ENCODE results near the gene TBC1D22A.
"Not testable (repeated sequence)": the region's sequence is repeated elsewhere in the genome, so short reads cannot be mapped to it uniquely, and the experiment has no call there.

The TBC1D22A gene

DNA sequence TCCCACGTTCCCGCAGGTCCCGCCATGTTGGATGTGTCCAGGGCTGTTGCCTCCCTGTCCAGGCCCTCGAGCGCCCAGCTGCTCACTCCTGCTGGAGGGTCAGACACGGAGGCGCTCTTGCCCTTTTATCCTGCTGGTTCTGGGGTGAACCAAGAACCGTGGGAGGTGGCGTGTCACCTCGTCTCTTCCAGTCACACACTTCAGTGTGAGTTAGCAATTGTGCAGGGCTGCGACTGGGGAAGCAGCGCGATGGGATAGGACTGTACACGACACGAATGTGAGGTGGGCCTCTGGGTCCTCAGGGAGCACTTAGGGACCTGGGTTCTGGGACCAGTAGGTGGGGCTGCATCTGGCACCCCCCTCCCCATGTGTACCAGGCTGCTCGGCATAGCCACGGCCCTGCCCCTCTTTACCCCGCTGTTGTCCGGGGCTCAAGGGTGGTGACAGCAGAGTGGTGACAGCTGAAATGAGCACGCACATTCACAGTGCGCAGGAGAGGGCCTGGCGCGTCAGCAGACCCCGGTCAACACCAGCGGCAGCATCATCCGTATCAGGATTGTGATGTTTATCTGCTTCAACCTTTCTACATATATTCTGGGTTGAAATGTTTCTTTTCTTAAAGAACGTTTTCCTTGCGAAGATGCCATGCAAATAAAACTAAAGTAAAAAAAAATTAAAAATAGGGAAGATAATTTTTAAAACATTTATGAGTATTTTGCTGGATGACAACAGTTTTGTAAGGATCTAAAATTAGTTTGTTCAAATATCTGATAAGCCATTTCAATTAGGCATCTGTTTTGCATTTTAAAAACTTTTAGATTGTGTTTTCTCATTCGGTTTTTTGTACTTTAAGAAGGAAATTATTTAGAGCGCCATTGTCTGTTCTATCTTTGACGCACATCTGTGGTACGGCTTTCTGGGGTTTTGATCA, 210.7 kb downstream of the TBC1D22A start:
- DNase-seq (ENCODE audit: low read depth): no peak

DNA sequence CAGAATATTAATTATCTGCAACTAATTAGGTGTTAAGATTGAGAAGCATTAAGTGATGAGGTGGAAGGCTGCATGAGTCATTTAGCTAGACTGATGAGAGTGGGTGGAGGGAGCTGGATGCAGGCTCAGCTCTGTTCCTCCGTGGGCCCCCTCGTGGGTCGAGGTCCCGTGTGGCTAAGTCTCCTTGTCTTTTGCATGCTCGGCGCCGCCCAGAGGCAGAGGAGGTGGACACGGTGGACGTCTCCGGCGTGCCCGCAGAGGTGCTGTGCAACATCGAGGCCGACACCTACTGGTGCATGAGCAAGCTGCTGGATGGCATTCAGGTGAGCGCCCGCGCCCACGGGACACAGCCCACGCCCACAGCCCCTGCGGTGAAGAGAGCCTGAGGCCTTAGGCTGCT, 211.6 kb downstream of the TBC1D22A start:
- no peak for DNase-seq (ENCODE audit: low read depth)

DNA sequence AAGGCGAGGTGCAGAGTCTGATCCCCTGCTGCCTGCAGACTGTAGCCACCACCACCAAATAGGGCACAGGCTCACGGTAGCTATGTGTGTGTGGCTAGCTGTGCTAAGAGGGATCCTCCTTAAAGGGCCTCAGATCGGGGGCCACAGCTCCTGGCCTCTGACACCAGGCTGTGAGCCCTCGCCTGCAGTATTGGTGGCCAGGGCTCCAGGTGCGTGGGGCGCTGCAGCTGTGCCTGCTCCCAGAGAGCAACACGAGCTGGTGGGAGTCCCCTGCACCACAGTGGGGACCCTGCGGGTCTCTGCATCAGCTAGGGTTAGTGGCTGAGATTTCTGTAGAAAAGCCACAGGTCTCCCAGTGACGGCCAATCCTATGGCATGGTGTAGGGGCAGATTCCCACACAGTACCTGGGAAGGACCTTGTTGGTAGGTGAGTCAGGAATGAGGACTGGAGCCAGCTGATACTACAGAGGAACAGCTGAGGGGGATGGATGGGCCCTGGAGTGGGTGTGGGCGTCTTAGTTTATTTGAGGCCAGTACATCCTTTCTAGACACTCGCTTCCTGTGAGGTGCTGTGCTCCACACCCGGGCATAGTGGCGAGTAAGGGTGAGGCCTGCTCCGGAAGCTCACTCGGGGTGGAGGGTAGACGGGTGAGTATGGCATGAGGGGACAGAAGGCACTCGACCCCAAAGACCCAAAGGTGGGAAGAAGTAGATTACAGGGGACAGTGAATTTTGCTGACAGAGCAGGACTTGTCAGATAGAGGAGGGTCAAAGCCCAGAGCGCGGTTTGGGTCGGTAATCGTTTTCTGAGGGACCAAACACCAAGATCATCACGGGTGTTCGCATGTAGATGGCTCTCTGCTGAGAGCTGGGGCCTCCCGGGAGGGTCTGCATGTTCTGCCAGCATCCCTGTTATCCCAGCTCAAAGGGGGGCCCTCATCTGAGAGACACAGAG, 212.5 kb downstream of the TBC1D22A start:
- DNase-seq (ENCODE audit: low read depth): no peak

DNA sequence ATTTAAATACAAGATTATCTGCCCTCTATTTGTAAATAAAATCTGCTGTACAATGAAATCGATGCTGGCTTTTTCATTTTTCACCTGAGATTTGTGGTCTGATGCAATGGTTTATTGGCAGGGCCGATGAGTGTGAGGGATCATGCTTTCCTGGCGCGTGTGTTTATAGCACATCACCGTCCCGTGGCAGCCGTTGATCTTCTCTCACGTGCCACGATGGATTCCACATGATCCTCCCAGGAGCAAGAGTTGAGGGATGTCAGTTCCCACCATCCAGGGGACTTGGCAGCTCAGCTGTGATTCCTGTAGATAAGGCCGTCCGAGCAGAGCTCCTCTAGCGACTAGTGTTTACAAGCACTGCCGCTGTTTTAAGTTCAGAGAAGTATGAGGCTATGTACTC, 213.7 kb downstream of the TBC1D22A start:
- no peak for DNase-seq (ENCODE audit: low read depth)

DNA sequence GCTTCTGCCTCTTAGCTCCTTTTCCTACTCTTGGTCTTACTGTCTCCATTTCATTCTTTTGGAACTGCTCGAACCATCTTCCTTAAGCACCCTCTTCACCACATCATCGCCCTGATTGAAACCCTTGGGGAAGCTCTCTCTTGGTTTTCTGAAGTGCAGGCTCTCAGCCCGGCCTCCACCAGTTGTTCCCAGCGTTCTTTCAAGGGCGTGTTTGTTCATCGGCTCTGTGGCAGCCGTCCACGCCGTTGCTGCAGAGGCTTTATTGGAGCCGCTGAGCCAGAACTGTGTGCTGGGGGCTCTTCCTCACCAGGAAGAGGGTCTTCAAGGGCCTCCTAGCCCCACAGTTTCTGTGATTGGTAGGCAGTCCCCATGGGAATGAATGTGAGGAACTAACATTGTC, 214.1 kb downstream of the TBC1D22A start:
- no peak for DNase-seq (ENCODE audit: low read depth)

DNA sequence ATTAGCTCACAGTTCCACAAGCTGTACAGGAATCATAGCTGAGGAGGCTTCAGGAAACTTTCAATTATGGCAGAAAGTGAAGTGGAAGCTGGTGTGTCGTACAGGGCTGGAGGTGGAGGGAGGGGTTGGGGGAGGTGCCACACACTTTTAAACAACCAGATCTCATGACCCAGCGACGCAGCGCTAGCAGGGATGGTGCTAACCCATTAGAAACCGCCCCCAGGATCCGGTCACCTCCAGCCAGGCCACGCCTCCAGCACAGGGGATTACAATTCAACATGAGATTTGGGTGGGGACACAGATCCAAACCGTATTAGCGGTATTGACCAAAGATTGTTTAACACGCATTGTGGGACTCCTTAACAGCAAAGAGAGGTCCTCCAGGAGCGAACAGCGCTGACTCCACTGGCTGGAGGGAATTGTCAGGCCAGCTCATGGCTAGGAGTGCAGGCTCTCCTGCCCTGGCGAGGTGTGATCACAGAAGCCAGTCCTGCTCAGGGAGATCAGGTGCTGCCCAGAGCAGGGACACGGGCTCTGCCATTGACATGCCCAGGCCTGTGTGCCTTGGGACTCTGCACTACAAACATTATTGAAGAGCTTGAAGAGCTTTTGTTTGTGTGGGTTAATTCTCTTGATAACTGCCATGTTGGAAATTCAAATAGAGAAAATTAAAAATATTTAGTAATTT, 215.3 kb downstream of the TBC1D22A start:
- DNase-seq (ENCODE audit: low read depth): no peak

DNA sequence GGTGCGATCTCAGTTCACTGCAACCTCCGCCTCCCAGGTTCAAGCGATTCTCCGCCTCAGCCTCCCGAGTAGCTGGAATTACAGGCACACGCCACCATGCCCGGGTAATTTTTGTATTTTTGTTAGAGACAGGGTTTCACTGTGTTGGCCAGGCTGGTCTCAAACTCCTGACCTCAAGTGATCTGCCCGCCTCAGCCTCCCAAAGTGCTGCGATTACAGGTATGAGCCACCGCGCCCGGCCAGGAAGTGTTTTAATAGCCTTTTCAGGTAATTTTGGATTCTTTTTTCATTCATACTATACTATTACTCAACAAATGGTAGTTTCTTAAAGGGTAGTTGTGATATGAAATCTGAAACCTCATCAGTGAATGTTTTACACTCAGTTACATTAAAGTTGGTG, 216.2 kb downstream of the TBC1D22A start:
- DNase-seq (ENCODE audit: low read depth): not testable (repeated sequence)

DNA sequence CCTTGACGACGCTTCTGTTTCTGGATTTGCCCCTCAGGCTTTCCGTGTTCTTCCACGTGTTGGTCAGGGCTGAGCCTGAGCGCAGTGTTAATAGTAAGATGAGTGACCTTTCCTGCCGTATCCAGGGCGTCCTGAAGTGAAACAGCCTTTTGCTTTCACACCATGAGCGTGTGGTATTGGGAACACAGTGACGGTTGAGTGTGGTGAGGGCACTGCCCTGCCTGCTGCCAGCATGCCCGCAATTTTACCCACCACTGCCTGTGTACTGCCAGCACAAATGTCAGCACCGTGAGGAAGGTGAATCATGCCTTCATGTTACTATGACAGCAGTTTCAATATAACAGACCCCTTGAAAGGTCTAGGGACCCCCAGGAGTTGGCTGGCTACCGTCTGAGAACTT, 217.1 kb downstream of the TBC1D22A start:
- DNase-seq (ENCODE audit: low read depth): no peak

DNA sequence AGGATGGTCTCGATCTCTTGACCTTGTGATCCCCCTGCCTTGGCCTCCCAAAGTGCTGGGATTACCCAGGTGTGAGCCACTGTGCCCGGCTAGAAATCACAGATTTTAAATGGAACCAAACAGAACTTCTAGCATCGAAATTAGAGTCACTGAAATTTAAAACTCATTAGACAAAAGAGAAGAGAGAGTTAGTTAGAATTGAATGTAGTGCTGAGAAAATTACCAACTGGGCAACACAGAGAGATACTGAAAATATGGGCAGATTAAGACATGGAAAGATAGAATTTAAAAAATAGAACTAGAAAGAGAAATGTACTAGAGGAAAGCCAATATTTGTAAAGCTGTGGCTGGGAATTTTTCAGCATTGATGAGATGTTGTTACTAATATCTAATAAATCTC, 217.9 kb downstream of the TBC1D22A start:
- no peak for DNase-seq (ENCODE audit: low read depth)

DNA sequence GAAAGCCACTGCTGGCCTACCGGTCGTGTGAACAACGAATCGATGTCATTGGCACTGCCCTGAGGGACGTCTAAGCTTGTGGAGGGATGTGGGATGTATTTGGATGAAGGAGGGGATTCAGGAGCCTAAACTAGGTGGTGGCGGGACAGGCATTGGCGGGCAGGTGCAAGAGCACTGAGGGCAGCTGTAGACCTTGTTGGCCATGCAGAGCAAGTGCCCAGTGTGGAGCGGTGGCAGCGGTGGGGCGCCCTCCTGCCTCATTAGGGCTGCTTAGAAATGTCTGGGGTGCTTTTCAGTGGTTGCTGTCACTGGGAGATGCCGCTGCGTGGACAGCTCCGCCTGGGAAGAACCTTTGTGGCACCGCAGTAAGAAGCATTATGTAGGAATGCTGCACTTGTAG, 220.2 kb downstream of the TBC1D22A start:
- no peak for DNase-seq (ENCODE audit: low read depth)

DNA sequence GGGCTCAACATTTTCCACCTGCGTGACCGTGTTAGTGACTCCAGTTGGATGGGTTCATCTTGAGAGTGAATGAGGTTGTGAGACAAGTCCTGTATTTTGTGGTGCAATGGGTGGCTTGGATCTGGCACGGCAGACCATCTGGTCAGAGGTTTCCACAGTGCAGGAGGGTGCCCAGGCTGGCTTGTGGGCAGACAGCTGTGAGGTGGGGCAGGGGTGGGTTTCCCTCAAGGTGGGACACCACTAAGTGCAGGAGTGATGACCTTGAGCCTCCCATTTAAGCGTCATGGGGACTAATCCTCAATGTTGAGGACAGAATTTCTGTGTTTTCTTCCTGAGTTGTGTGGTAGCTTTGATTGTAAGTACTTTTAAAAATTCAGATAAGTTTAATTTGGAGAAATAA, 220.6 kb downstream of the TBC1D22A start:
- no peak for DNase-seq (ENCODE audit: low read depth)

DNA sequence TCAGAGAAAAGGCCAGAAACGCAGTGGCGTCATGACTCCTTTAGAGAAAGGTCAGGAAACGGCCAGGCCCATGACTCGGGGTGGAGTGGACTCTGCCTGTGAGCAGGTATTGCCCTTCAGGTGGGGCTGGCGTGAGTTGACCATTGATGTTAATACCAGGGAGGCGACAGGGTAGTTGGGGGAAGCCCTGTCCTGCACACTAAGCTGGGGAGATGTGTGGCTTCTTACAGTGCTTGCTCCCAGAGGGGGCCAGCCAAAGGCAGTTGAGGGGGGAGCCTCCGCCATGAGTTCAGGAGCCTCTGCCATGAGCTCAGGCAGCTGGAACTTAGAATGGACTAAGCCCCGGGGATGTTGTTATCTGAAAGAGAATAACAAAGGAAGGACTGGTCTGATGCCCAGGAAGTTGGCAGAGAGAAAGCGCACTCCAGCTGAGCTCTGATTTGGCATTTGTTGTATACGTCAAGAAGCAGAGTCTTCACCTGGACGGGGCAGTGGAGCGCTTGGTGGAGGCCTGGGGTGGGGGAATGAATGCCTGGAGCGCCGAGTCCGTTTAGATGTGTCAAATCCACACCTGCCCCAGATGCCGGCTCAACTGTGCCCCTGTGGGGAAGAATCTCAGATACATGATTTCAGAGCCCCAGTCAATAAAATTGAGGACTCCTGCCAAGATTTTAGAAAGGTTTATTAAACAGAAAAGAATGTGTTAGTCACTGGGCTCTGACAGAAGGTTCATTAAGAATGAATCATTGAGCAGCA, 222.5 kb downstream of the TBC1D22A start:
- DNase-seq (ENCODE audit: low read depth): peak; percentile 21

DNA sequence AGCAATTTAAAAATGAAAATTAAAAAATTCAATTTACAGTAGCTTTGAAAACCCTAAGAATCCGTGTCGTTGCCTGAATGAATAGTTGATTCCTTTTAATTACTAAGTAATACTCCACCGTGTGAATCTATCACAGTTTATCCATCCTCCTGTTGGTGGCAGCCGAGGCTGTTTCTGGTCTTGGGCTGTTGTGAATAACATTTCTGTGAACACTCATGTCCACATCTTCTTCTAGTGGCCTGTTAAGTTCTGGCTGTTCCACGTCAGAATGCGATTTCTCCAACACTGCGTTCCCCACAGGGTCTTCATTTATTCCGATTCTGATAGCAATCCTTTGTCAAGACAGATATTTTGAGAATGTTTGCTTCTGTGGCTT, 223.0 kb downstream of the TBC1D22A start:
- no peak for DNase-seq (ENCODE audit: low read depth)

DNA sequence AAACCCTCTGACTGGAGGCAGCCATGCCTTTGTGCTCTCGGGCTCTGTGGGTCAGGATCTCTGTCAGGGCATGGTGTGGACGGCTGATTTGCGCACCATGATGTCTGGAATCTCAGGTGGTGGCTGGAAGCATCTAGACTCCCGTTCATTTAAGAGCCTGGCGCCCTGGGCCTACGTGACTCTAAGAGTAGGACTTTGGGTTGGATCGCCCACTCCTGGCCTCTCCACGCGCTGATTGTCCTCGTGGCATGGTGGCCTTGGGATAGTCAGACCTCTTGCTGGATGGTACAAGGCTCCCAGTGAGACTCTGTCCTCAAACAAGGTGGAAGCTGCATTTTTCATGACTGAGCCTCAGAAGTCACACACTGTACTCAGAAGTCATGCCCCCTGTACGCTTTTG, 224.3 kb downstream of the TBC1D22A start:
- DNase-seq (ENCODE audit: low read depth): no peak

DNA sequence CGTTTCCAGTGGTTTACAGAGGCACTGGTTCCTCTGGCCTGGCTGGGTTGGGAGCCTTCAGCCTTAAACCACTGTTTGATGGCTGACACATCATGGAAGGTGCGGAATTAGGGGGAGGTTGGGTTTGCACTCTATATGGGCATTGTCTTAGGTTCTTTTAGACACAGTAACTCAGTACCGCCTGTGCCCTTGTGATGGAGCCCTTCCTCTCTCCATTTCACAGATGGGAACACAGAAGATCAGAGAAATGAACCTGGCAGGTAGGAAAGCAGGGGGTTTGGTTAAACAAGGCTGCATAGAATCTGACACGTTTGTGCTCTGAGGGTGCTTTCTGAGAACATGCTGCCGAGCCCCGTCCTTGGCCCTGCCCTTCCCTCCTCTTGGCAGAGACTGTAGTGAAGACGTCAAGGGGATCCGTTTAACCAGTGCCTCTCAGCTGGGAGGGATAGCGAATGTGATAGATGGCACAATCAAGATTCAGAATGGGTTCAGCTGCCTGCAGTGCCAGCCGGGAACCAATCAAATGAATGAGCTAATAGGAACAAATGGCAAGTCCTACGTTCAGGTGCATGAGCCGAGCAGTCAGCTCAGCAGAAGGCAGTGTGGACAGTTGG, 228.6 kb downstream of the TBC1D22A start:
- DNase-seq (ENCODE audit: low read depth): no peak

DNA sequence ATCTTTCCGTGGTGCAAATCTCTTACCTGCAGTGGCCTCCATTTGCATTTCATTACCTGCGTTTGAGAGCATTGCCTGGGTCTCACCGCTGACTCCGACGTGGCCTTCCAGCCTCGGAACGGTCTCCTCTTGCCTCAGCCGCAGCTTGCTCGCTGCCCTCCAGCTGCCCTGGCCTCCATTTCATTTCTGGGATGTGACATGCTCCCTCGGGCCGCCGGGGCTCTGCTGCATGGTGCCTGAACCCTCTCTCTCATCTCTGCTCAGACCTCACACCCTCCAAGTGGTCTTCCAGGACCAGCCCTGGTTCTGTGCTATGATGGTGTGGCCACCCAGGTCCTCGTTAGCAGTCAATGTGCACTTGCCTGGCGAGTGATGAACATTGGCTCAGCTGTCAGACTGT, 229.2 kb downstream of the TBC1D22A start:
- no peak for DNase-seq (ENCODE audit: low read depth)

DNA sequence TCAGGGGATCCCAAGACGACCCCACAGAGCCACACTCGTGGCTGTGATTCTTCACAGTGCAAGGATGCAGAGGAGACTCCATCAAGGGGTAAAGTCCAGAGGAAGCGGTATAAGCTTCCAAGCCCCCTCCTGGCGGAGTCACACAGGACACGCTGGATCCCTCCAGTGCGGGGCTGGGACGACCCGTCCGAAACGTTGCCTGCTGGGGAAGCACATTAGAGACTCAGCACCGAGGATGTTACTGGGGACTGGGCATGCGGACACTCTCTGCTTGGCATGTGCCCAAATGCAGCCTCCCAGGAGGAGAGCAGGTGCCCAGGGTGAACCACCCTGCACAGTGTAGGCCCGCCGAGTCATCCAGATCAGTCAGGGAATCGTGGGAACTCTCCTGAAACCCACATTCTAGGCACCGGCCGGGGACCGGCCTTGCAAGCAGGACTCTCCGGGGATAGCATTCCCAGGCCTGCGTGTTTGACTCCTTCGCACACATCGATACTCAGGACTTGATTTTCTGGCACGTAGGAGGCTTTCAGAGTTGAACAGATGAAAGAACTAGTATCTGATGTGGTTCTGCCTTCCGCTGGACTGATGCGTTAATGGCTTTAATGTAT, 229.8 kb downstream of the TBC1D22A start:
- no peak for DNase-seq (ENCODE audit: low read depth)

DNA sequence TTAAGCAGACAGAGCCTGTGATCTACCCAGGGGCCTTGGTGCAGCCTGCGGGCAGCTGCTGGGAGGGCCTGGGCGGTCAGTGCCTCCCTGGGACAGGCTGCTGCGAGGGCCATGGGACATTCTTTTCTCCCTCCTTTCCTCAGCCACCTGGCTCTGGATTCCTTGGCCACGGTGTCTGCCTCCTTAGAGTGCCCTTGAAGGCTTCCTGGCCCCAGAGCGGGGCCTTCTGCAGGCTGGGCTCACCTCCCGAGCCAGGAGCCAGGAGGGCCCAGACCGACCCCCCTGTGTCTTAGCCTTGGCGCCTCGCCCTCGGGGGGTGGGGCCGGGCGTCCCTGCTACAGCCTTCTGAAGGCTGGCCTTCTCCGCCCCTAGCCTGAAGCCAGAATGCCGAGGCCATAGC, 231.2 kb downstream of the TBC1D22A start:
- no peak for DNase-seq (ENCODE audit: low read depth)

DNA sequence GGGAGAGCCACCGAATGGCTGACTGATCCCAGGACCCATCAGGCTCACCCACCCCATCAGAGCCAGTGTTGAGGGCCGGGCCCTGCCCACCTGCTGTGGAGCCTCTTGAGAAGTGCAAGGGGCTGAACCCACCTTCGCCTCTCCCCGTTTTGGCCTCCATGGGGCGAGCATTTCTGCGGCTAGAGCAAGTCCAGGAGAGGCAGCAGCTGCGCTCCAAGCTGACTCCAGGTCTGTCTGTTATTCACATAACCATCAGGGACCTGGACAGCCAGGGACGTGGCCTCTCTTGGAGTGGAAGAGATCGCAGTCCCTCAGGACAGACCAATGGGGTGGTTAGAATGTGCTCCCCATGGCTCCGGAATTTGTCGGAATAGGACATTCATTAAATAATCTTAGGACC, 231.8 kb downstream of the TBC1D22A start:
- no peak for DNase-seq (ENCODE audit: low read depth)

DNA sequence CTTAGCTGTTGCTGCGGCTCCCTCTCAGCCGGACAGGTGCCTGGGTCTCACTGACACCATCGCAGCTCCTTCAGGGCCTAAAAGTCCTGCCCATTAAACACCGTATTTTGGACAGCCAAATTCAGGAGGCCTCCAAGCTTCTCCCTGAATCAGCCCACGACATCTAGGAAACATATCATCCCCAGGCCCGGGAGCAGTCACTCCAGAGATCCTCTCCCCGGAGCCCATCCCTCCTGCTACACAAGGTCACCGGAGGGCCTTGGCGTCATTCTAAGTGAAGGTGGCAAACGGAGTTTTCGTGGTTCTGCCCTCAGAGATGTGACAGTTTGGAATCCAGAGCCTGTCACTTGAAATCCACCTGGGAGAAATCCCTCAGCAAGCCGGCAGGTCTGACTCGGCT, 232.5 kb downstream of the TBC1D22A start:
- DNase-seq (ENCODE audit: low read depth): no peak

All from fibroblast of gingiva (primary cell).